Peyer's patch (tissue), 4 donors: ENCODE data around the gene RHOF. TPM values are rescaled to one million over a fixed set of nuclear protein-coding genes. Genes with fewer than 3 reads are reported as not detected.

Source experiments
- DNase-seq, 3 donors: peaks; one replicate each; pipeline ENCODE4 v3.0.0-alpha.2; 2017 to 2019
- H3K27ac ChIP-seq, 4 donors: fragments of 200-600 bp; sonication (generic); one replicate each; pipeline ENCODE4 v1.5.1; 2016 to 2019
- H3K27me3 ChIP-seq, 2 donors: fragments of 200-600 bp; sonication (generic); one replicate each; pipeline ENCODE4 v1.5.1; 2019
- H3K36me3 ChIP-seq, 3 donors: fragments of 200-600 bp; sonication (generic); one replicate each; pipeline ENCODE4 v1.5.1; 2016 to 2019
- H3K4me1 ChIP-seq, 4 donors: fragments of 200-600 bp; sonication (generic); one replicate each; pipeline ENCODE4 v1.5.1; 2016 to 2019
- H3K4me3 ChIP-seq, 4 donors: fragments of 200-600 bp; sonication (generic); 1 replicate in 3 of 4; 2 replicates in 1 of 4; pipeline ENCODE4 v1.5.1; 2016 to 2019; ENCODE audit warnings: mild to moderate bottlenecking in 1 of 4
- H3K9me3 ChIP-seq, 4 donors: fragments of 200-600 bp; sonication (generic); one replicate each; pipeline ENCODE4 v1.5.1; 2016 to 2019; ENCODE audit warnings: mild to moderate bottlenecking in 1 of 4
- CTCF ChIP-seq, 6 experiments: fragments of 450-650 bp in 4 of 6; fragments of 200-600 bp in 2 of 6; sonication (generic) in 1 of 6; IDR thresholded peaks; one replicate each; pipeline ENCODE4 v1.5.1; 2017 to 2019; ENCODE audit warnings: antibody characterized with exemption in 6 of 6, mild to moderate bottlenecking in 3 of 6, moderate library complexity in 1 of 6
- POLR2A ChIP-seq, 2 donors: fragments of 450-650 bp; IDR thresholded peaks; one replicate each; pipeline ENCODE4 v1.5.1; 2017; ENCODE audit warnings: antibody characterized with exemption in 2 of 2, mild to moderate bottlenecking in 2 of 2, moderate library complexity in 2 of 2
- total RNA-seq, 4 donors: library from RNA; depleted of rRNA; stranded (reverse); fragments of >200 nt; gene quantifications; one replicate each; pipeline ENCODE4 v1.1.0, GENCODE V29; 2016

Gene RHOF
- total RNA-seq, 4 donors from 2014 or later: 31.4 to 134 (median 91.0) TPM

GRCh38 chr12:121802485-121802842 is 9.0 kb upstream of the RHOF start:
- no peak for TF ChIP-seq POLR2A (IDR thresholded peaks at IDR 0.05)
- TF ChIP-seq CTCF (IDR thresholded peaks at IDR 0.05): peak in 1 of 6 experiments; percentile 2
- Histone ChIP-seq H3K4me3 (peak overlapping the region; percentile 82 to 93 (median 88)), H3K9me3 (no peaks in the 10 kb centered on the region), H3K36me3 (no peaks in the 10 kb centered on the region), H3K27me3 (no peaks in the 10 kb centered on the region), H3K27ac (peak overlapping the region; percentile 100), H3K4me1 (peaks cover 0 to 38% (median 20%) of the 10 kb centered on the region in 4 donors)
- no peak for DNase-seq

- peak overlapping the region; percentile 100 for H3K27ac ChIP-seq
- no peaks in the 10 kb centered on the region for H3K27me3 ChIP-seq
- H3K4me3 ChIP-seq: peak overlapping the region; percentile 82 to 93 (median 88)
- H3K4me1 ChIP-seq: peaks cover 0 to 38% (median 15%) of the 10 kb centered on the region in 4 donors
- H3K36me3 ChIP-seq: no peaks in the 10 kb centered on the region
- no peaks in the 10 kb centered on the region for H3K9me3 ChIP-seq
- TF ChIP-seq CTCF (IDR thresholded peaks at IDR 0.05) (no peak), POLR2A (IDR thresholded peaks at IDR 0.05) (no peak)
- DNase-seq: no peak
These were observed 8.4 kb upstream of the RHOF start for GRCh38 chr12:121801595-121802484.

GRCh38 chr12:121800694-121801594 is 7.5 kb upstream of the RHOF start:
- H3K36me3 ChIP-seq: peaks cover 0 to 3% (median 0%) of the 10 kb centered on the region in 3 donors
- peaks cover 3 to 38% (median 10%) of the 10 kb centered on the region in 4 donors for H3K4me1 ChIP-seq
- DNase-seq: peak in 2 of 3 donors; percentile 90
- H3K27ac ChIP-seq: peak overlapping the region; percentile 100
- H3K27me3 ChIP-seq: no peaks in the 10 kb centered on the region
- no peak for TF ChIP-seq CTCF (IDR thresholded peaks at IDR 0.05)
- peak; percentile 84 to 86 for TF ChIP-seq POLR2A (IDR thresholded peaks at IDR 0.05)
- no peaks in the 10 kb centered on the region for H3K9me3 ChIP-seq
- H3K4me3 ChIP-seq: peak overlapping the region; percentile 82 to 93 (median 88)

GRCh38 chr12:121799842-121800693 is 6.6 kb upstream of the RHOF start:
- H3K4me3 ChIP-seq: peak overlapping the region; percentile 82 to 93 (median 88)
- peak; percentile 79 to 95 (median 95) for DNase-seq
- H3K27ac ChIP-seq: peak overlapping the region; percentile 100
- peak; percentile 51 to 90 for TF ChIP-seq POLR2A (IDR thresholded peaks at IDR 0.05)
- no peak for TF ChIP-seq CTCF (IDR thresholded peaks at IDR 0.05)
- peaks cover 4 to 43% (median 12%) of the 10 kb centered on the region in 4 donors for H3K4me1 ChIP-seq
- no peaks in the 10 kb centered on the region for H3K9me3 ChIP-seq
- H3K27me3 ChIP-seq: no peaks in the 10 kb centered on the region
- H3K36me3 ChIP-seq: peaks cover 0 to 12% (median 0%) of the 10 kb centered on the region in 3 donors
